Endothelial cell of umbilical vein (primary cell): ENCODE measurements around the gene PIK3CG.
"Not testable (repeated sequence)": the region's sequence is repeated elsewhere in the genome, so short reads cannot be mapped to it uniquely, and the experiment has no call there.

ENCODE experiments used
- EZH2 ChIP-seq: IDR thresholded peaks from 2 replicates; pipeline ENCODE4 v1.6.1; 2012; ENCODE audit warnings: borderline replicate concordance, low read depth, mild to moderate bottlenecking, moderate library complexity, low read length, inconsistent platforms; ENCODE audit not compliant: severe bottlenecking
- POLR2AphosphoS5 ChIP-seq: IDR thresholded peaks from 2 replicates; pipeline ENCODE4 v1.6.1; 2012; ENCODE audit warnings: low read depth, mild to moderate bottlenecking, control low read depth, low read length, moderate library complexity; ENCODE audit not compliant: insufficient read depth
- TF ChIP-seq, protein P1 (sequence below), 2 donors: IDR thresholded peaks; 1 replicate in 1 of 2; 2 replicates in 1 of 2; pipeline ENCODE4 v1.5.1; 2011; ENCODE audit warnings: low read length in 2 of 2, mild to moderate bottlenecking in 2 of 2, moderate library complexity in 2 of 2, control low read depth in 1 of 2, inconsistent platforms in 1 of 2, low read depth in 1 of 2; ENCODE audit not compliant: insufficient read depth in 1 of 2; ENCODE audit errors: extremely low read depth in 1 of 2

DNA sequence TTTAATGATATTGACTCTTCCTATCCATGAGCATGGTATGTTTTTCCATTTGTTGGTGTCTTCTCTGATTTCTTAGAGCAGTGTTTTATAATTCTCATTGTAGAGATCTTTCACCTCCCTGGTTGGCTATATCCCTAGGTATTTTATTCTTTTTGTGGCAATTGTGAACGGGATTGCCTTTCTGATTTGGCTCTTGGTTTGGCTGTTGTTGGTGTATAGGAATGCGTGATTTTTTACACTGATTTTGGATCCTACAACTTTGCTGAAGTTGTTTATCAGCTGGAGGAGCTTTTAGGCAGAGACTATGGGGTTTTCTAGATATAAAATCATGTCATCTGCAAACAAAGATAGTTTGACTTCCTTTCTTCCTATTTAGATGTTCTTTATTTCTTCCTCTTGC lies 33.9 kb downstream of the PIK3CG start:
- TF ChIP-seq, protein P1, sequence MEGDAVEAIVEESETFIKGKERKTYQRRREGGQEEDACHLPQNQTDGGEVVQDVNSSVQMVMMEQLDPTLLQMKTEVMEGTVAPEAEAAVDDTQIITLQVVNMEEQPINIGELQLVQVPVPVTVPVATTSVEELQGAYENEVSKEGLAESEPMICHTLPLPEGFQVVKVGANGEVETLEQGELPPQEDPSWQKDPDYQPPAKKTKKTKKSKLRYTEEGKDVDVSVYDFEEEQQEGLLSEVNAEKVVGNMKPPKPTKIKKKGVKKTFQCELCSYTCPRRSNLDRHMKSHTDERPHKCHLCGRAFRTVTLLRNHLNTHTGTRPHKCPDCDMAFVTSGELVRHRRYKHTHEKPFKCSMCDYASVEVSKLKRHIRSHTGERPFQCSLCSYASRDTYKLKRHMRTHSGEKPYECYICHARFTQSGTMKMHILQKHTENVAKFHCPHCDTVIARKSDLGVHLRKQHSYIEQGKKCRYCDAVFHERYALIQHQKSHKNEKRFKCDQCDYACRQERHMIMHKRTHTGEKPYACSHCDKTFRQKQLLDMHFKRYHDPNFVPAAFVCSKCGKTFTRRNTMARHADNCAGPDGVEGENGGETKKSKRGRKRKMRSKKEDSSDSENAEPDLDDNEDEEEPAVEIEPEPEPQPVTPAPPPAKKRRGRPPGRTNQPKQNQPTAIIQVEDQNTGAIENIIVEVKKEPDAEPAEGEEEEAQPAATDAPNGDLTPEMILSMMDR (IDR thresholded peaks at IDR 0.05; ENCODE audit: extremely low read depth in 1 of 2, insufficient read depth in 1 of 2, low read depth in 1 of 2, low read length in 2 of 2): not testable (repeated sequence)
- not testable (repeated sequence) for TF ChIP-seq POLR2AphosphoS5, EZH2
